Smooth muscle cell of the brain vasculature (primary cell): ENCODE measurements around the gene KCNIP4.

ENCODE experiments used
- DNase-seq: peaks from one replicate; pipeline ENCODE4 v3.0.0-alpha.2; 2012; ENCODE audit warnings: low read depth, low spot score

KCNIP4 gene

GRCh38 chr4:21469438-21470300 is 478.9 kb downstream of the KCNIP4 start:
- no peak for DNase-seq

DNA sequence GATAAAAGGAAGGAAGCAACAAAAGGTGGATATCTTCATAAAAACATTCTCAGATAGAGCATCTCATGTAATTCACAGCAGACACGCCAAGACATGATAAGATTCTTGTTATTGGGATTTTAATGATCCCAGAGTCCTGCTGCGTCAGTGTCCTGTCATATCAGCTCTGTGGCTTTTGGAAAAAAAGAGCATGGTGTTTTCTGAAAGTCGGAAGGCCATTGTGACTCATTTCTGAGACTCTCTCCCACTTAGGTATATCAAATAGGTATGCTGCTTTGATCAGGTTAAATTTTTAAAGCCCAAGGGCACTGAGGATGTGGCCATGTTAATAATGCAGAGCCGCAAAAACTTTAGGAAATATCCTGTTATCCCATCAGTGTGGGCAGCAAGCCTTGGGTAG is 481.0 kb downstream of the KCNIP4 start:
- no peak for DNase-seq

- DNase-seq: no peak
These were observed 491.3 kb downstream of the KCNIP4 start for GRCh38 chr4:21457086-21457840.

DNA sequence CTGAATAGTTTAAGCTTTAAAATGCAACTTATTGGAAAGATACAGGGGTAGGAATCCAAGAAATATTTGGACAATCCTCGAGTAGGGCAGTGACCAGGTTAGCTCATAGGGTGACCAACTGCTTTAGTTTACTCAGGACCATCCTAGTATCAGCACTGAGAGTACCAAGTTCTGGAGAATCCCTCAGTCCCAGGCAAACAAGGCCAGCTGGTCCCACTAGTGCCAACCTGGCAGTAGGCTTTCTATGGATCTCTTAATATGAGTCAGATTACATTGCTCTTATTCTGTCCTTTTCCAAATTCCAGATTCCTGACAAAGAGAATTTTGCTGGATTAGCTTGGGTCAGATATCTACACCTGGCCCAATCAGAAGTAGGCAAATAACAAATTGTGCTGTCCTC is 493.7 kb downstream of the KCNIP4 start:
- DNase-seq: no peak

GRCh38 chr4:21454201-21454600 is 494.4 kb downstream of the KCNIP4 start:
- no peak for DNase-seq

DNA sequence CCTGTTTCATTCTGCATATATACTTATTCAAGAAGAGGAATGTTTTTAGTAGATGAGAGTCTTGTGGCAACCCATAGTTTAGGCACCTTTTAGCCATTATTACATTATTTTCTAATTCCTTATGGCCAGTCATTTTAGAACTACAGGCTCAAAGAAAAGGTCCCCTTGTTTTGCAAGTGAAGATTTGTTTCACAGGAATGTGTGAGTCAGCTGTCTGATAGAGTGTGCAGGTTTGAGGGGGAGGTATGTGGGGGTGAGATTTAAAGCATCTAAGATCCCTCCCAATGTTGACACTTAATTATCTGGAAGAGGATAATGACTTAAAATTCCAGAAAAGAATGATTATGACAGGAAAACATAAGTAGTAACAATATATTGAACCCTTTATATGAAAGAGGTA is 495.6 kb downstream of the KCNIP4 start:
- DNase-seq: no peak

GRCh38 chr4:21451032-21451431 is 497.5 kb downstream of the KCNIP4 start:
- DNase-seq: no peak

- no peak for DNase-seq
These were observed 498.2 kb downstream of the KCNIP4 start for GRCh38 chr4:21450331-21450730.

DNA sequence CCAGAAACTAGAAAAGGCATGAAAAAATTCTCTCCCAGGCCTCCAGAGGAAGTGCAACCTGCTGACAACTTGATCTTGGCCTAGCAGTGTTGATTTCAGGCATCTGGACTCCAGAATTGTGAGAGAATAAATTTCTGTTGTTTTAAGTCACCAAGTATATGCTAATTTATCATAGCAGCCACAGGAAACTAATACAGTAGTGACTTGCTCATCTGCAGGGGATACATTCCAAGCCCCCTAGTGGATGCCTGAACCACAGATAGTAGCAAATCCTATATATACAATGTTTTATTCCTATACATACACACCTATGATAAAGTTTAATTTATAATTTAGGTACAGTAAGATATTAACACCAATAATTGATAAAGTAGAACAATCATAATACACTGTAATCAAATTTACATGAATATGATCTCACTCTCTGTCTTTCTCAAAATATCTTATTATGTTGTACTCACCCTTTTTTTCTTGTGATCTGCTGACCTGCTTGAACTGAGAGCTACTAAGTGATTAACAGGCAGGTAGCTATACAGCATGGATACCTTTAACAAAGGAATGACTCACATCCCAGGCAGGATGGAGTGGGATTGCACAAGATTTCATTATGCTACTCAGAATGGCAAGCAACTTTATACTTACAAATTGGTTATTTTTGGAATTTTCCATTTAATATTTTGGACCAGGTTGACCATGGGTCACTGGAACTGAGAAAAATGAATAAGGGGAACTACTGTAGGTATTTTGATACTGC is 501.1 kb downstream of the KCNIP4 start:
- no peak for DNase-seq

DNA sequence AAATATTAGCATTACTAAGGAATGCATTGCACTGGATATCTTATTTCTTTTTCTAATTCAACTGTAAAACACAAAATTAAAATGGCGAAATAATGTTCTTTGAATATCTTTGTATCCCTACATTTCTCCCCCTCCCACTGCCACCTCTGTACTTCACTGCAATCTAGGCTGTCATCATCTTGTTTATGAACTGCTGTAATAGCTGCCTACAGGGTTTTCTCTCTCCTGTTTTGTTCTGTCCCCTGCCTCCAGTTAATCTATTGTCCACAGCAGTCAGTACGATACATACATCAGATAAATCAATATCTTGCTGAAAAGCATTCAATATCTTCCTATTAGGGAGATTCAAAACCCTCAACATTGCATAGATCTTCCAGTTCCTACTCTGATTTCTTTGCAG is 528.4 kb downstream of the KCNIP4 start:
- DNase-seq: no peak

GRCh38 chr4:21415728-21416127 is 532.8 kb downstream of the KCNIP4 start:
- DNase-seq: no peak

- DNase-seq: no peak
These were observed 534.7 kb downstream of the KCNIP4 start for GRCh38 chr4:21413807-21414370.

DNA sequence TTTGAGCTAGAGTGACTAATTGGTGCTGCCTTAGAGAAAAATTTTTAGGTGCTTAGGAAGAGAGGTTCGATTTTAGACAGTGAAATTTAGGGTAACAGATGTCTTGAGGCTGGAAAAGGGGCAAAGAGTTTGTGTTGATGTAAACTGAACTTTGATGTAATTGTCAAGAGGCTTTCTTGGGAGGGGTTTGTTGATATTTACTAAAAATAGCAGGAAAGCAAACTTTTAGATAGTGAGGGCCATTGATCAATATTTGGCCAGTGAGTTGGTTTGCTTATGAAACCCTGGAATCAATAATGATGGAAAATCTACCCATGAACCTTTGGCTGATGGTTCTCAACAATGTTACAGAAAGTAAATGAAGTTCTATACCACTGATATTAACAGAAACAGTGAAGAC is 537.5 kb downstream of the KCNIP4 start:
- DNase-seq: no peak

- no peak for DNase-seq
These were observed 538.2 kb downstream of the KCNIP4 start for GRCh38 chr4:21410372-21410771.

GRCh38 chr4:21387683-21388082 is 560.9 kb downstream of the KCNIP4 start:
- no peak for DNase-seq

- DNase-seq: no peak
These were observed 562.3 kb downstream of the KCNIP4 start for GRCh38 chr4:21386166-21386780.

GRCh38 chr4:21385706-21386105 is 562.9 kb downstream of the KCNIP4 start:
- DNase-seq: no peak

DNA sequence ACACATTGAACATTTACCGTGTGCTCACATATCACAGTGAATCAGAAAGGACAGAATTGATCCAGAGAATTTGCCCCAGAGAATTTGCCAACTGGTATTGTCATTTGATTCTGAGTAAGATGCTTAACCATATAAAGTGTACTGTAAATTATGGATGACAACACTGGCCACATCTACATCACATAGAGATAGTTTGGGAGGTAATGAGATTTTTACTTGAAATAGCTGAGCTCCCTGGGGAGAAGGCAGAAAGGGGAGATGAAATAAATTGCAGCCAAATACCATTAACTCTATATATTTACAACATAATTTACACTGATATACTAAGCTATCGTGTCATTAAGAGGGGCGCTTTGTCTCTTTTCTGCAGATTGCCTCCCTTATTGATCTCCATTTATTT is 564.0 kb downstream of the KCNIP4 start:
- DNase-seq: no peak

GRCh38 chr4:21380861-21381260 is 567.7 kb downstream of the KCNIP4 start:
- no peak for DNase-seq

- no peak for DNase-seq
These were observed 571.5 kb downstream of the KCNIP4 start for GRCh38 chr4:21377046-21377445.

DNA sequence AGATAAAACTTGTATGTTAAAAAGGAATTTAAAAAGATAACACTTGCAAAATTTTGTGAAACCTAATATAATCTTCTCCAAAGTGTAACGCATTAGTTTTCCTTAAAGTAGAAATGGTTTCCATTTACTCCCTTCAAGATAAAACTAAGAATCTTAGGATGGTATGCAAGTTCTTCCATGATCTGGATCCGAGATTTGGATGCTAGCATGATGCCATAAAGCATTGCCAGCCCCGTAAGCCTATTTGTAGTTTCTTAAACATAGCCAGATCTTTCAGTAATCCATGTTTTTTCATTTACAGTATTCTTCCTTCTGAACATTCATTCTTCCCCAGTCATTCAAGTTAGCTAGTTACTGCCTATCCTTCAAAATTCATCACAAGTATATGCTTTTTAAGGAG is 572.4 kb downstream of the KCNIP4 start:
- DNase-seq: no peak
